ENCODE results near the gene ROR1.

Gene ROR1

DNA sequence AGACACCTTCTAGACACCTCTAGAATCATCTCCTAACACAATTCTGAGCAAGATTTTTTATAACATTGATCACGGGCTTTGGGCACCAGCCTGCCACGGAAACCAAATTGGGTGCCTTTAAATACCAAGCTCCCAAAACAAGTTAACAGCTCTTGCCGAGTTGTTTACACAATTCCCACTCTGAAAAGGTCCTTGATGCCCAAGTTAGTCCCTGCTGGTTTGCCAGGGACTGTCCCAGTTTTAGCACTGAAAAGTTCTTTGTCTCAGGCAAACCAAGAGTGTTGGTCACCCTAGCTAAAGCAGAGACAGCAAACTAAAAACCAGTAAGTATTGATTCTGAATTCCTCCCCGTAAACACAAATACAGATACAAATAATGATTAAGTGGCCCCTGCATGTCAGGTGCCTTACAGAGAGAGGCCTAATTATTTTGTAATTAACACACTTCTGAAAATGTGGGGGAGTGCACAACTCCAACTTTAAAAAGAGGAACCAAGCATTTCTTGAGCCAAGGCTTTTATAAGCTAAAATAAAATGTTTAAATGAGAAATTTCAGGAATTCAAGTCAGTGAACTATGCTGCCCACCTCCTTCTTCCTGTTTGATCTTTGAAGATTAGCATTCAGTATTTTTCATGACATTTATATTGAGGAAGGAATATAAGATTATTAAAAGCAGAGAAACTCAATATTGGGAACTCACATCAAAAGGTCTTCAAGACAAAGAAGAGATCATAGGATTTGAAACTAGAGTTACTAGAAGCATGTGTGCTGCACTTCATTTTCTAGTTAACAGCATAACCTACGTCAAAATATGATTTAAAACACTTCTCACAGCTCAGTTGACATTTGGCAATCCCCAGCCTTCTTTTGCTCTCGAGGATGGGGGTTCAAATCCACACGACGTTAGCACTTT, 420.6 kb downstream of the ROR1 start:
- ATAC-seq, result peak; percentile 16; the same call in 2 of the 3 replicates
- TF ChIP-seq ZC3H10 (CRISPR knock-in tag; IDR thresholded peaks at IDR 0.05) (no peak), ZNF565 (CRISPR knock-in tag; conservative IDR thresholded peaks at IDR 0.05; ENCODE audit: low read depth) (no peak), OSR1 (CRISPR knock-in tag; IDR thresholded peaks at IDR 0.05) (no peak), GLIS3 (CRISPR knock-in tag; IDR thresholded peaks at IDR 0.05) (no peak), TOX (CRISPR knock-in tag; IDR thresholded peaks at IDR 0.05; ENCODE audit: borderline replicate concordance) (no peak), ZNF8 (CRISPR knock-in tag; IDR thresholded peaks at IDR 0.05) (no peak), SNAI2 (CRISPR knock-in tag; IDR thresholded peaks at IDR 0.05) (no peak), ZNF70 (CRISPR knock-in tag; IDR thresholded peaks at IDR 0.05) (no peak)
- TF ChIP-seq, protein P1, sequence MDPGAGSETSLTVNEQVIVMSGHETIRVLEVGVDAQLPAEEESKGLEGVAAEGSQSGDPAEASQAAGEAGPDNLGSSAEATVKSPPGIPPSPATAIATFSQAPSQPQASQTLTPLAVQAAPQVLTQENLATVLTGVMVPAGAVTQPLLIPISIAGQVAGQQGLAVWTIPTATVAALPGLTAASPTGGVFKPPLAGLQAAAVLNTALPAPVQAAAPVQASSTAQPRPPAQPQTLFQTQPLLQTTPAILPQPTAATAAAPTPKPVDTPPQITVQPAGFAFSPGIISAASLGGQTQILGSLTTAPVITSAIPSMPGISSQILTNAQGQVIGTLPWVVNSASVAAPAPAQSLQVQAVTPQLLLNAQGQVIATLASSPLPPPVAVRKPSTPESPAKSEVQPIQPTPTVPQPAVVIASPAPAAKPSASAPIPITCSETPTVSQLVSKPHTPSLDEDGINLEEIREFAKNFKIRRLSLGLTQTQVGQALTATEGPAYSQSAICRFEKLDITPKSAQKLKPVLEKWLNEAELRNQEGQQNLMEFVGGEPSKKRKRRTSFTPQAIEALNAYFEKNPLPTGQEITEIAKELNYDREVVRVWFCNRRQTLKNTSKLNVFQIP (CRISPR knock-in tag; IDR thresholded peaks at IDR 0.05; ENCODE audit: borderline replicate concordance, low read depth), result no peak
- TF ChIP-seq, protein P2, sequence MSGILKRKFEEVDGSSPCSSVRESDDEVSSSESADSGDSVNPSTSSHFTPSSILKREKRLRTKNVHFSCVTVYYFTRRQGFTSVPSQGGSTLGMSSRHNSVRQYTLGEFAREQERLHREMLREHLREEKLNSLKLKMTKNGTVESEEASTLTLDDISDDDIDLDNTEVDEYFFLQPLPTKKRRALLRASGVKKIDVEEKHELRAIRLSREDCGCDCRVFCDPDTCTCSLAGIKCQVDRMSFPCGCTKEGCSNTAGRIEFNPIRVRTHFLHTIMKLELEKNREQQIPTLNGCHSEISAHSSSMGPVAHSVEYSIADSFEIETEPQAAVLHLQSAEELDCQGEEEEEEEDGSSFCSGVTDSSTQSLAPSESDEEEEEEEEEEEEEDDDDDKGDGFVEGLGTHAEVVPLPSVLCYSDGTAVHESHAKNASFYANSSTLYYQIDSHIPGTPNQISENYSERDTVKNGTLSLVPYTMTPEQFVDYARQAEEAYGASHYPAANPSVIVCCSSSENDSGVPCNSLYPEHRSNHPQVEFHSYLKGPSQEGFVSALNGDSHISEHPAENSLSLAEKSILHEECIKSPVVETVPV (CRISPR knock-in tag; IDR thresholded peaks at IDR 0.05), result no peak
- TF ChIP-seq, protein P3, sequence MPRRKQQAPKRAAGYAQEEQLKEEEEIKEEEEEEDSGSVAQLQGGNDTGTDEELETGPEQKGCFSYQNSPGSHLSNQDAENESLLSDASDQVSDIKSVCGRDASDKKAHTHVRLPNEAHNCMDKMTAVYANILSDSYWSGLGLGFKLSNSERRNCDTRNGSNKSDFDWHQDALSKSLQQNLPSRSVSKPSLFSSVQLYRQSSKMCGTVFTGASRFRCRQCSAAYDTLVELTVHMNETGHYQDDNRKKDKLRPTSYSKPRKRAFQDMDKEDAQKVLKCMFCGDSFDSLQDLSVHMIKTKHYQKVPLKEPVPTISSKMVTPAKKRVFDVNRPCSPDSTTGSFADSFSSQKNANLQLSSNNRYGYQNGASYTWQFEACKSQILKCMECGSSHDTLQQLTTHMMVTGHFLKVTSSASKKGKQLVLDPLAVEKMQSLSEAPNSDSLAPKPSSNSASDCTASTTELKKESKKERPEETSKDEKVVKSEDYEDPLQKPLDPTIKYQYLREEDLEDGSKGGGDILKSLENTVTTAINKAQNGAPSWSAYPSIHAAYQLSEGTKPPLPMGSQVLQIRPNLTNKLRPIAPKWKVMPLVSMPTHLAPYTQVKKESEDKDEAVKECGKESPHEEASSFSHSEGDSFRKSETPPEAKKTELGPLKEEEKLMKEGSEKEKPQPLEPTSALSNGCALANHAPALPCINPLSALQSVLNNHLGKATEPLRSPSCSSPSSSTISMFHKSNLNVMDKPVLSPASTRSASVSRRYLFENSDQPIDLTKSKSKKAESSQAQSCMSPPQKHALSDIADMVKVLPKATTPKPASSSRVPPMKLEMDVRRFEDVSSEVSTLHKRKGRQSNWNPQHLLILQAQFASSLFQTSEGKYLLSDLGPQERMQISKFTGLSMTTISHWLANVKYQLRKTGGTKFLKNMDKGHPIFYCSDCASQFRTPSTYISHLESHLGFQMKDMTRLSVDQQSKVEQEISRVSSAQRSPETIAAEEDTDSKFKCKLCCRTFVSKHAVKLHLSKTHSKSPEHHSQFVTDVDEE (CRISPR knock-in tag; IDR thresholded peaks at IDR 0.05), result no peak

- peak; percentile 66 for ATAC-seq
- no peak for TF ChIP-seq ARNTL (CRISPR knock-in tag; IDR thresholded peaks at IDR 0.05; ENCODE audit: borderline replicate concordance, low read depth)
Observed at GRCh38 chr1:64195081-64195395, 421.2 kb downstream of the ROR1 start.

DNA sequence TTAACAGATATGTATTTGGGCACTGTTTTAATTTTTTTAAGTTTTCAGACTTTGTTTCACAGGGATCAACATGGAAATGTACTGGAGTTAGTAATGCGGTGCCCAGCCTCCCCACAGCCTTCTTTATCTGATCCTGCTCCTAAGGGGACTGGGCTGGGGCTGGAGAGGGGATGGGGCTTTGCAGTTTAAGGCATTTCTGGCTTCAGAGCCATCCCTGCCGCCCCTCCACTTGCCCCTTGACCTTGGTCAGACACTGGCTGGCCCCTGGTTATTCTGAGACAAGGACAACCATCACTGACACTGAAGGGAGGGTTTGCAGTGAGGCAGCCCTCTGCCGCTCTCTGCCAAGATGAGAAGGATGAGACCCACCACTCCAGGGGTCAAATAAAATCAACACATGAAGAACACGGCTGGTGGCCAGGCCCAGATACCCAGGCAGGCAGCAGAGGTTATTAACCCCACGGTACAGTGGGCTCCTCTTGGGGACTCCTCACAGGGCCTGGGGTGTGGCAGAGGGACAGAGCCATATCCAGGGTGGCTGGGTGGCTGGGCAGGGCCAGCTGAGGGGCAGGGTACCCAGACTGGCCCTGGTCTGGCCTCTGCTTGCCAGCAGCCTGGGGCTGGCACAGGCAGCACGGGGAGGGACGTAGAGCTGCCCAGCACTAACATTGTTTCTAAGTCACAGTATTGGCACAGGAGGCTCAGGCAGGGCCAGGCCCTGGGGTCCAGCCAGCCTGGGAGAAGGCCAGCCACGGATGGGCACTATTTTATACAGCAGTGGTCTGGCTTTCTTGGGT, 422.5 kb downstream of the ROR1 start:
- no peak for ATAC-seq
- no peak for TF ChIP-seq ZNF8 (CRISPR knock-in tag; IDR thresholded peaks at IDR 0.05)

DNA sequence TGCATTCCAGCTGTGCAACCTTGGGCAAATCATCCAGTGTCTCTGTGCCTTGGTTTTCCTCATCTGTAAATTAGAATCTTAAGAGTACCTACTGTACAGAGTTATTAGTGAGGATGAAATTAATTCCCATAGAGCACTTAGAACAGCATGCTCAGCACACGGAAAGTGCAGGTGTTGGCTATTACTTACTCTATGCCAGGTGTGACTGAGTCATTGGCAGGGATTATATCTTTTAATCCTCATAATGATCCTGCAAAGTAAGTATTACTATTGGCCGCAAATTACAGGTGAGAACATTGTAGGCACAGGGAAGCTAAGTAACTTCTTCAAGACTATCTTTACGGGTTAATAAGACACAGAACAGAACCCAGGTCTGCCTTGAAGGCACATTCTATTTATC, 423.3 kb downstream of the ROR1 start:
- TF ChIP-seq, protein P4, sequence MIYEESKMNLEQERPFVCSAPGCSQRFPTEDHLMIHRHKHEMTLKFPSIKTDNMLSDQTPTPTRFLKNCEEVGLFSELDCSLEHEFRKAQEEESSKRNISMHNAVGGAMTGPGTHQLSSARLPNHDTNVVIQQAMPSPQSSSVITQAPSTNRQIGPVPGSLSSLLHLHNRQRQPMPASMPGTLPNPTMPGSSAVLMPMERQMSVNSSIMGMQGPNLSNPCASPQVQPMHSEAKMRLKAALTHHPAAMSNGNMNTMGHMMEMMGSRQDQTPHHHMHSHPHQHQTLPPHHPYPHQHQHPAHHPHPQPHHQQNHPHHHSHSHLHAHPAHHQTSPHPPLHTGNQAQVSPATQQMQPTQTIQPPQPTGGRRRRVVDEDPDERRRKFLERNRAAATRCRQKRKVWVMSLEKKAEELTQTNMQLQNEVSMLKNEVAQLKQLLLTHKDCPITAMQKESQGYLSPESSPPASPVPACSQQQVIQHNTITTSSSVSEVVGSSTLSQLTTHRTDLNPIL (CRISPR knock-in tag; IDR thresholded peaks at IDR 0.05; ENCODE audit: low read depth), result no peak
- TF ChIP-seq TOX (CRISPR knock-in tag; IDR thresholded peaks at IDR 0.05; ENCODE audit: borderline replicate concordance) (no peak), ZNF565 (CRISPR knock-in tag; conservative IDR thresholded peaks at IDR 0.05; ENCODE audit: low read depth) (no peak), OSR1 (CRISPR knock-in tag; IDR thresholded peaks at IDR 0.05) (no peak), ZNF70 (CRISPR knock-in tag; IDR thresholded peaks at IDR 0.05) (no peak), ZFP3 (CRISPR knock-in tag; IDR thresholded peaks at IDR 0.05) (no peak), ZC3H10 (CRISPR knock-in tag; IDR thresholded peaks at IDR 0.05) (no peak)
- TF ChIP-seq, protein P5, sequence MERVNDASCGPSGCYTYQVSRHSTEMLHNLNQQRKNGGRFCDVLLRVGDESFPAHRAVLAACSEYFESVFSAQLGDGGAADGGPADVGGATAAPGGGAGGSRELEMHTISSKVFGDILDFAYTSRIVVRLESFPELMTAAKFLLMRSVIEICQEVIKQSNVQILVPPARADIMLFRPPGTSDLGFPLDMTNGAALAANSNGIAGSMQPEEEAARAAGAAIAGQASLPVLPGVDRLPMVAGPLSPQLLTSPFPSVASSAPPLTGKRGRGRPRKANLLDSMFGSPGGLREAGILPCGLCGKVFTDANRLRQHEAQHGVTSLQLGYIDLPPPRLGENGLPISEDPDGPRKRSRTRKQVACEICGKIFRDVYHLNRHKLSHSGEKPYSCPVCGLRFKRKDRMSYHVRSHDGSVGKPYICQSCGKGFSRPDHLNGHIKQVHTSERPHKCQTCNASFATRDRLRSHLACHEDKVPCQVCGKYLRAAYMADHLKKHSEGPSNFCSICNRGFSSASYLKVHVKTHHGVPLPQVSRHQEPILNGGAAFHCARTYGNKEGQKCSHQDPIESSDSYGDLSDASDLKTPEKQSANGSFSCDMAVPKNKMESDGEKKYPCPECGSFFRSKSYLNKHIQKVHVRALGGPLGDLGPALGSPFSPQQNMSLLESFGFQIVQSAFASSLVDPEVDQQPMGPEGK (CRISPR knock-in tag; IDR thresholded peaks at IDR 0.05; ENCODE audit: borderline replicate concordance), result no peak
- no peak for ATAC-seq

All from SK-N-SH treated with all-trans-retinoic acid at 6 μM for 48 hours (cell line).